Measurements from ENCODE around the gene GDPGP1.
A peak's percentile ranks its signal among the peaks of the same experiment; 100 is the strongest.
"Not testable (repeated sequence)": the region's sequence is repeated elsewhere in the genome, so short reads cannot be mapped to it uniquely, and the experiment has no call there.

Gene GDPGP1, protein sequence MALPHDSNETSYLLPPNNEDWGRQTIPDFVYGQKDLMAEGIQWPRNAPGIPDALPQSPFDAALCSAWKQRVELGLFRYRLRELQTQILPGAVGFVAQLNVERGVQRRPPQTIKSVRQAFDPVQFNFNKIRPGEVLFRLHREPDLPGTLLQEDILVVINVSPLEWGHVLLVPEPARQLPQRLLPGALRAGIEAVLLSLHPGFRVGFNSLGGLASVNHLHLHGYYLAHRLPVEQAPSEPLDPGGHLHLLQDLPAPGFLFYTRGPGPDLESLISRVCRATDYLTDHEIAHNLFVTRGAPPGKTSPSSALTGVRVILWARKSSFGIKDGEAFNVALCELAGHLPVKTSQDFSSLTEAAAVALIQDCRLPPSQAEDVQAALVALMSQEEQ

DNA sequence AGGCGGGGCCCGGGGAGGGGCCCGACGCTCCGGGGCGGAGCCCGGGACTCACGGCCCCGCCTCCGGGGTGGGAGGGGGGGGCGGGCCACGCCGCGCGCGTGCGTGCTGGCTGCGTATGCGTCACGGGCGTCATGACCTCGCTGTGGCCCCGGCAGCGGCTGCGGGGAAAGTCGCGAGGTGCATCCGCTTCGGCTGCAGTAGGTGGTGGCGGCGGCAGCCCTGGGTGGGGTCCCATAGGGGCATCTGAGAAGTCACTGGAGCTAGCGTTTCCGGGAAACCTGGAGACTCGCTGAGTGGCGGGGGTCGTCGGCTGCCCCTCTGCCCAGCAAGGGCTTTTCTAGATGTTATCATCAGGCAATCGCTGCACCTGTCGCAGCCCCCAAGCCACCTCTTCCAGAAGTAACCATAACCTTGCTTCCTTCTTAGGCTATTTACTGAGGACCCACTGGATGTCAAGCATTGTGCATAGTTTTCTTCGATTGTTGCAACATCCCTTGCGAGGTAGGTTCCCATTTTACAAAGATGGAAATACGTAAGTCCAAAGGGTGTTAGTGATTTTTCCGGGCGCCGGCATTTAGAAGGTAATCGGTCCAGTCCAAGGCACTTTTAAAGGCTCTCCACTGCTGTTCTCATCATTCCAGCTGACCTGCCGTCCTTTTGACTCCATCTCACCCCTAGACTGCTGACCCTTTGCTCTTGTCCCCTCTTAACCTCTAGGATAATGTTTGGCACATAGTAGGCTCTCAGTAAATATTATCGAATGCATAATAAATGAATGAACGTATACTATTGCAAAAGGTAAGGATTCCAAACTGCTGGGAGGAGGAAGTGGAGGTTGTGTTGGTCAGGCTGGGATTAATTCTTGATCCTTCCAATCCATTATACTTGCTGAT lies at the start of gene GDPGP1:
Gene GDPGP1, plus strand, starts transcription at position 114 of the 893 bp plus-strand sequence. CDS start 6,700 bp downstream, outside the sequence.
- in situ Hi-C loops (cut with MboI; ENCODE audit: low pct_unique_long_range_greater_than_20kb, low sequenced_read_pairs), result no loop called here

GRCh38 chr15:90184786-90185704 lies 49.0 kb upstream of the GDPGP1 start:
- peak; percentile 63 for DNase-seq
- in situ Hi-C loops (cut with MboI; ENCODE audit: low pct_unique_long_range_greater_than_20kb, low sequenced_read_pairs), result no loop called here

More for the DNA sequence above, at the start of gene GDPGP1:
- no peak for DNase-seq

GRCh38 chr15:90187257-90187868 lies 46.6 kb upstream of the GDPGP1 start:
- in situ Hi-C loops (cut with MboI; ENCODE audit: low pct_unique_long_range_greater_than_20kb, low sequenced_read_pairs), result no loop called here
- no peak for DNase-seq

GRCh38 chr15:90188065-90188464 lies 45.9 kb upstream of the GDPGP1 start:
- in situ Hi-C loops (cut with MboI; ENCODE audit: low pct_unique_long_range_greater_than_20kb, low sequenced_read_pairs), result not testable (repeated sequence)

DNA sequence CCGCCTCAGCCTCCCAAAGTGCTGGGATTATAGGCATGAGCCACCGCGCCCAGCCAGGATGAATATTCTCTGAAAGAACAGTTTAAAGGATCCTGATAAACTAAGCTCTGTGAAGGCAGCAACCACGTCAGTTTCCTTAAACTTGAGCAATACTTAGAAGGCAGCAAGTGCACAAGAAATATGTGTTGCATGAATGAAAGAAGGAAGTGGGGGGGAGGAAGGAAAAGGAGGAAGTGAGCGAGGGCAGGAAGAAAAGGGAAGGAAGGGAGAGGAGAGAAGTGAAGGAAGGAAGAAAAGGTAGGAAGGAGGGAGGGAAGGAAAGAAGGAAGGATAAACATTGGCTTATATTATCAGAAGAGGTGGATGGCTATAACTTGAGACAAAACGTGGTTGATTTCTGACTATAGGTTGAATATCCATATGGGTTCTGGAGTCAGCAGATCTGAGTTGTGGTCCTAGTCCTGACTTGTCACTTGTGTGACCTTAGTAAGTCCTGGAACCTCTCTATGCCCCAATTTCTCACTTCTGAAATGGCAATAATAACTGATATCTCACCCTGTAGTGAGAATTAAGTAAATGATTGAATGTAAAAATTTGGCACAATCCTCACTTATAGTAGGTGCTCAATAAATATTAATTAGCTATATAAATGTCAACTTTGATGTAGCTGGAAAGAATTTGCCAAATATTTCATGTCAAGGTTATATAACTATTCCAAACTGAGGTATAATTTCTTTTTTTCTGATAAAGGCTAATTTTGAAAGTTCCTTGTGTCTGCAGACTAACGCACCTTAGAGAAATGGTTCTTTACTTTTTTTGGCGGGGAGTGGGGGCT lies 44.9 kb upstream of the GDPGP1 start:
- in situ Hi-C loops (cut with MboI; ENCODE audit: low pct_unique_long_range_greater_than_20kb, low sequenced_read_pairs), result no loop called here
- peak; percentile 78 for DNase-seq

More at GRCh38 chr15:90188065-90188464, 45.9 kb upstream of the GDPGP1 start:
- not testable (repeated sequence) for DNase-seq

GRCh38 chr15:90189781-90190467 lies 44.1 kb upstream of the GDPGP1 start:
- no peak for DNase-seq
- in situ Hi-C loops (cut with MboI; ENCODE audit: low pct_unique_long_range_greater_than_20kb, low sequenced_read_pairs), result no loop called here

DNA sequence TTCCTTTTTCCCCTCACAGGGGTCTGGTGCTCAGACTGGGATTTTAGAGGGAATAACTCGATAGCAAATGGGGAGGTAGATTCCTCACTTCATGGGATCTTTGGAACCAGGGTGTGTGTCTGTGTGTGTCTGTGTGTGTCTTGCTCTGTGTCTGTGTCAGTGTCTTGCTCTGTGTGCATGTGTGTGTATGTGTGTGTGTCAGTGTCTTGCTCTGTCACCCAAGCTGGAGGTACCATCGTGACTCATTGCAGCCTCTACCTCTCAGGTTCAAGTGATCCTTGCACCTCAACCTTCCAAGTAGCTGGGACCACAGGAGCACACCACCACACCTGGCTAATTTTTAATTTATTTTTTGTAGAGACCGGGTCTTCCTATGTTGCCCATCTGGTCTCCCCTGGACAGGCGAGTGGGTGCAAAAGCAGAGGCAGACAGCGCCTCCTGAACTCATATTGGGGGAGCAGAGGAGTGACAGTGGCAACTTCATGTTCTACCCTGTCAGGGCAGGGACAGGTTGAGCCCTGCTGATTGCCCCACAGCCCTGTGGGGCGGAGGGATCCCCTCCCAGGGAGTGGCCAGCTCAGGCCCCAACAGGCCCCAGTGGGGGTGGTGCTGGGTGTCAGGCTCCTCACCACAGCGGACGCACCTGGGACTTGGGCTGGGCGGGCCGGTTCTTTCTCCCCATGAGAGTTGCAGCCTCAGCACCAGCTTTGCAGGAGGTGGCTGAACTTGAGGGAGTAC lies 43.2 kb upstream of the GDPGP1 start:
- DNase-seq, result no peak
- in situ Hi-C loops (cut with MboI; ENCODE audit: low pct_unique_long_range_greater_than_20kb, low sequenced_read_pairs), result no loop called here

- DNase-seq, result no peak
- in situ Hi-C loops (cut with MboI; ENCODE audit: low pct_unique_long_range_greater_than_20kb, low sequenced_read_pairs), result no loop called here
These were observed 42.7 kb upstream of the GDPGP1 start for GRCh38 chr15:90191344-90191687.

- in situ Hi-C loops (cut with MboI; ENCODE audit: low pct_unique_long_range_greater_than_20kb, low sequenced_read_pairs), result no loop called here
- peak; percentile 19 for DNase-seq
These were observed 42.1 kb upstream of the GDPGP1 start for GRCh38 chr15:90191794-90192509.

GRCh38 chr15:90192961-90193786 lies 40.8 kb upstream of the GDPGP1 start:
- peak; percentile 79 for DNase-seq
- in situ Hi-C loops (cut with MboI; ENCODE audit: low pct_unique_long_range_greater_than_20kb, low sequenced_read_pairs), result no loop called here

DNA sequence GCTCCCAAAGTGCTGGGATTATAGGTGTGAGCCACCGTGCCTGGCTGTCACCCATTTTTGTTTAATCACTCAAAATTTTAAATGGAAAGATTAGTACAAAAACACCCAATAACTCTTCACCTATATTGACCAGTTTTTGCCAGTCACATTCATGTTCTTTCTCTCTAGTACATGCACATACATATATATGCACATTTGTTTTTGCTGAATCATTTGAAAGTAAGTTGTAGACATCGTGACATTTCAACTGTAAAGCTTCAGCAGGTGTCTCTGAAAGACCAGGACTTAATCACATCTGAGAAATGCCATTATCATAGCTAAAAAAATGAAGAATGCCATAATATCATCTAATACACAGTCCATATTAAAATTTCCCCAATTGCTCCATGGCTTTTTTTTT lies 39.4 kb upstream of the GDPGP1 start:
- DNase-seq, result no peak
- in situ Hi-C loops (cut with MboI; ENCODE audit: low pct_unique_long_range_greater_than_20kb, low sequenced_read_pairs), result no loop called here

- in situ Hi-C loops (cut with MboI; ENCODE audit: low pct_unique_long_range_greater_than_20kb, low sequenced_read_pairs), result no loop called here
- no peak for DNase-seq
These were observed 33.4 kb upstream of the GDPGP1 start for GRCh38 chr15:90200534-90201129.

DNA sequence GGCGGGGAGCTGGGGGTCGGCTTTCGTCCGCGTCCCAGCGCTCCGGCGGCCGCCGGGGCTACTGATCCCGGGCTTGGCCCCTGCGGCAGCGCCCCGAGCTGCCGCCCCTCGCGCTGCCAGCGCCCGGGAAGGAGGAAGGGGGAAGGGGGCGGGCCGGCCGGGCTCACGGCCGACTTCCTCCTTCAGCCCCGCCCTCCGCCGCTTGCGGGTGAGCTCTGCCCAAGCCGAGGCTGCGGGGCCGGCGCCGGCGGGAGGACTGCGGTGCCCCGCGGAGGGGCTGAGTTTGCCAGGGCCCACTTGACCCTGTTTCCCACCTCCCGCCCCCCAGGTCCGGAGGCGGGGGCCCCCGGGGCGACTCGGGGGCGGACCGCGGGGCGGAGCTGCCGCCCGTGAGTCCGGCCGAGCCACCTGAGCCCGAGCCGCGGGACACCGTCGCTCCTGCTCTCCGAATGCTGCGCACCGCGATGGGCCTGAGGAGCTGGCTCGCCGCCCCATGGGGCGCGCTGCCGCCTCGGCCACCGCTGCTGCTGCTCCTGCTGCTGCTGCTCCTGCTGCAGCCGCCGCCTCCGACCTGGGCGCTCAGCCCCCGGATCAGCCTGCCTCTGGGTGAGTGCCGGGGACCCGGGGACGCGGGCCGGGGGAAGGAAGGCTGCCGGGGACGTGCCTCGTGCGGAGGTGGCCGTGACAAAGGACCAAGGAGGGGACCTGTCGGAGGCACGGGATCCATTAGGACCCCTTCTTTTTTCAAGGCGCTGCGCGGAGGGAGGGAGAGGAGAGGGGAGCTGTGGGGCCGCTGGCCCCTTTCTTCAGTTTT lies 32.7 kb upstream of the GDPGP1 start, which contains the start of gene SEMA4B:
Gene SEMA4B, plus strand, starts transcription at position 201 of the 814 bp plus-strand sequence. Its CDS starts 249 bp downstream, at position 450.
- DNase-seq, result peak; percentile 71
- in situ Hi-C loops (cut with MboI; ENCODE audit: low pct_unique_long_range_greater_than_20kb, low sequenced_read_pairs), result no loop called here

DNA sequence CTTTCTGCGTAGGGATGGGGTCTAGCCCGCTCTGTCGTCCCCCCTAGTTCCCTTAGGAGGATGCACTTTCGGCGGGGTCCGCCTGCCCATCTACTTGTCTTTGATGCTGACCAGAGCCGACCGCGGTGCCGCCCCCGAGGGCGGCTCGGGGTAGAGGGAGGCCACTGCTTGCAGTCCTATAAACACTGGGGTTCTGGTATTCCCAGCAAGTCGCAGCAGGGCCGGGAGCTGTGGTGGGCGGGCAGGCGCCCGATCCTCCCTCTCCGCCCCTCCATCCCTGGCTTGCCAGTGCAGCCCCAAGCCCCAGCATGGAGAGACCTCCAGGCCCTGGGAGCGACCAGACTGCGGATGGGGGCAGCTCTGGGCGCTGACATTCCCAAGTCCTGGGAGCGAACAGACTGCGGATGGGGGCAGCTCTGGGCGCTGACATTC lies 32.0 kb upstream of the GDPGP1 start:
- no peak for DNase-seq
- in situ Hi-C loops (cut with MboI; ENCODE audit: low pct_unique_long_range_greater_than_20kb, low sequenced_read_pairs), result no loop called here

Data from KBM-7 (cell line).